ENCODE results near the gene PREPL. TPM values are rescaled to one million over a fixed set of nuclear protein-coding genes. Genes with fewer than 3 reads are reported as not detected.

The PREPL gene
- total and polyA plus RNA-seq, 2 donors (not counting 3 experiments of a cell fraction or from before 2014, with no cell fraction given) = 10.1 to 25.7 TPM

DNA sequence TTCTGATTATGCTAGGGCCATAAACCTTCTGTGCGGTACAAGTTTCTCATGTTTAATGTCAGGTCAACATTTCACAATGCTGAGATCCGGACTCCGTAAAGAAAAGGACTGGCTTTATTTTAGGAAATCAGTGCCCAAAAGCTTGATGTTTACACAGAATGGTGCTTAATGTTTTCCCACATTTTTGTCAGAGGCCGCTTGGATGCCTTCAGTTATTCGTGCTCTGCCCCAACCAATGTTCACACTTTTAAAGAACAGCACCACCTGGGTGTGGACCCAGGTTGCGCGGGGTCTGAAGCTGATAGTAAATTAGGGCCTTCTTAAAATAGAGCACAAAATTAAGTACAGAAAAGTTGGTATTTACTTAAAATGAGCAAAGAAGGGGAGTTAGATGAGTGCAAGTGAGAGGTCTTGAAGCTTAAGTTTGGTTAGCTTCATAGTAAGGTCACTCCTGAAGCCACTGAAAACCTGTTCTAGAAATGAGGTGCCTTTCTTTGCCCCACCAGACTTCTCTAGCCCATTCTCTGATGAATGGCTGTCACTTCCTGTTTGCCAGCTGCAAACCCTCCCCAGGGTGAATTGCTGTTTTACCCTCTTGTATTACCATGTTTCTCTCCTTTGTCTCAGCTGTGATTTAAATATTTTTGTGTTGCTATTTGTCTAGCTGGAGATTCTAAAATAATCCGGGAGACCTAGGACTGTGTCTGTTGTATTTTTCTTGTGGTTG lies 65.5 kb downstream of the PREPL start:
- CTCF ChIA-PET = interaction anchor here (1.2 to 2.4 kb wide), 4 partner anchors 75 to 252 kb away, joined by 3 to 16 read pairs (median 6); no protein-coding TSS in a partner anchor

DNA sequence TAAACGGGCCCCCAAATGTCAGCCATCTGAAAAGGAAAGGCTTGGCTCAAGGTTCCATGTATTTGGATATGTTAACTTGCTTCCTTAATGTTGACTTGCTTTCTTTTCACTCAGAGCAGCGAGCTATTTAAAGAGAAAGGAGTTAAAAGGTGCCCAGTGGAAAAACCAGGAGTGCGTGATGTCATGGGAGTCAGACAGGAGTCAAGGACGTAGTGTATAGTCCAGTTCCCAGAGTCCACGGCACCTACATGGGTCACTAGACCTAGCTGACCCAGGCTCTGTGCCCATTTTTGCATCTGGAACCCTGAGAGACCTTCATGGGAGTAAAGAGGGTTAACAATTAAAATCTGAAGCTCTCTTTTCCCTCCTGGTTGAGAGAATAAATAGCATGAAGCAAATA lies 66.2 kb downstream of the PREPL start:
- H3K9me1 ChIP-seq (replicated peaks; ENCODE audit: control insufficient read depth, extremely low read depth, insufficient read depth, low read length) = no peaks in the 10 kb centered on the region
- no TSS peak for BruUV-seq (replicated peaks)
- no peaks in the 10 kb centered on the region for H4K20me1 ChIP-seq (replicated peaks; ENCODE audit: control insufficient read depth, extremely low read depth, insufficient read depth, low read length)
- DNase-seq (ENCODE audit: low read depth, low spot score) = no peak
- H3K36me3 ChIP-seq (ENCODE audit: control insufficient read depth in 2 of 2, extremely low read depth in 1 of 2, insufficient read depth in 2 of 2, low read length in 2 of 2) = no peaks in the 10 kb centered on the region
- peaks cover 0 to 6% of the 10 kb centered on the region in 2 experiments for H3K27me3 ChIP-seq (ENCODE audit: control insufficient read depth in 2 of 2, insufficient read depth in 2 of 2, low read length in 2 of 2)
- intact Hi-C loops (cut with micrococcal nuclease) (no loop called here), dilution Hi-C loops (cut with MboI; ENCODE audit: extremely low pct_ligation_motif_present, low sequenced_read_pairs) (no loop called here)
- no peak overlapping the region for H3K27ac ChIP-seq (ENCODE audit: insufficient read depth, low read depth, low read length)
- FAIRE-seq = no peak
- no peak overlapping the region for H3K9ac ChIP-seq (replicated peaks; ENCODE audit: extremely low read depth, insufficient read depth, low read length)
- no peaks in the 10 kb centered on the region for H3K9me3 ChIP-seq (replicated peaks; ENCODE audit: control insufficient read depth, insufficient read depth, low read length)
- no peak for TF ChIP-seq POLR2A (IDR thresholded peaks at IDR 0.05; ENCODE audit: low read depth, low read length)
- TF ChIP-seq GATA2 (IDR thresholded peaks at IDR 0.05; ENCODE audit: insufficient read depth, insufficient read length, low read depth, low read length) = no peak
- TF ChIP-seq, protein P1, sequence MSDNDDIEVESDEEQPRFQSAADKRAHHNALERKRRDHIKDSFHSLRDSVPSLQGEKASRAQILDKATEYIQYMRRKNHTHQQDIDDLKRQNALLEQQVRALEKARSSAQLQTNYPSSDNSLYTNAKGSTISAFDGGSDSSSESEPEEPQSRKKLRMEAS (IDR thresholded peaks at IDR 0.05; ENCODE audit: insufficient read depth, insufficient read length) = no peak
- TF ChIP-seq MYC (IDR thresholded peaks at IDR 0.05; ENCODE audit: low read depth, low read length) = no peak
- TF ChIP-seq, protein P2, sequence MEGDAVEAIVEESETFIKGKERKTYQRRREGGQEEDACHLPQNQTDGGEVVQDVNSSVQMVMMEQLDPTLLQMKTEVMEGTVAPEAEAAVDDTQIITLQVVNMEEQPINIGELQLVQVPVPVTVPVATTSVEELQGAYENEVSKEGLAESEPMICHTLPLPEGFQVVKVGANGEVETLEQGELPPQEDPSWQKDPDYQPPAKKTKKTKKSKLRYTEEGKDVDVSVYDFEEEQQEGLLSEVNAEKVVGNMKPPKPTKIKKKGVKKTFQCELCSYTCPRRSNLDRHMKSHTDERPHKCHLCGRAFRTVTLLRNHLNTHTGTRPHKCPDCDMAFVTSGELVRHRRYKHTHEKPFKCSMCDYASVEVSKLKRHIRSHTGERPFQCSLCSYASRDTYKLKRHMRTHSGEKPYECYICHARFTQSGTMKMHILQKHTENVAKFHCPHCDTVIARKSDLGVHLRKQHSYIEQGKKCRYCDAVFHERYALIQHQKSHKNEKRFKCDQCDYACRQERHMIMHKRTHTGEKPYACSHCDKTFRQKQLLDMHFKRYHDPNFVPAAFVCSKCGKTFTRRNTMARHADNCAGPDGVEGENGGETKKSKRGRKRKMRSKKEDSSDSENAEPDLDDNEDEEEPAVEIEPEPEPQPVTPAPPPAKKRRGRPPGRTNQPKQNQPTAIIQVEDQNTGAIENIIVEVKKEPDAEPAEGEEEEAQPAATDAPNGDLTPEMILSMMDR (IDR thresholded peaks at IDR 0.05; ENCODE audit: extremely low read depth in 1 of 2, insufficient read depth in 1 of 2, low read depth in 1 of 2, low read length in 2 of 2) = no peak
- TF ChIP-seq JUN (IDR thresholded peaks at IDR 0.05; ENCODE audit: borderline replicate concordance, insufficient read depth, insufficient read length, low read depth) = no peak
- TF ChIP-seq FOS (IDR thresholded peaks at IDR 0.05; ENCODE audit: borderline replicate concordance, insufficient read depth, low read length) = no peak
- TF ChIP-seq POLR2AphosphoS5 (IDR thresholded peaks at IDR 0.05; ENCODE audit: insufficient read depth, low read depth, low read length) = no peak
- TF ChIP-seq EZH2 (IDR thresholded peaks at IDR 0.05; ENCODE audit: borderline replicate concordance, low read depth, low read length, severe bottlenecking) = no peak
- ChIA-PET CTCF (interaction anchor here (1.2 to 2.4 kb wide), 4 partner anchors 74 to 251 kb away, joined by 3 to 16 read pairs (median 6); no protein-coding TSS in a partner anchor), POLR2A (no interaction called here)
- H3K4me1 ChIP-seq (ENCODE audit: control insufficient read depth, extremely low read depth, insufficient read depth, low read length) = peaks cover 6% of the 10 kb centered on the region
- no peak overlapping the region for H3K4me2 ChIP-seq (ENCODE audit: insufficient read depth, low read length)
- H3K4me3 ChIP-seq (replicated peaks in 1 of 3; ENCODE audit: insufficient read depth in 1 of 3, low read depth in 1 of 3, low read length in 3 of 3) = no peak overlapping the region
- H2AFZ ChIP-seq (ENCODE audit: low read depth, low read length) = no peak overlapping the region
- no peaks in the 10 kb centered on the region for H3K79me2 ChIP-seq (ENCODE audit: control insufficient read depth, insufficient read depth, low read length)

More for the DNA sequence above, 65.5 kb downstream of the PREPL start:
- dilution Hi-C loops (cut with MboI; ENCODE audit: extremely low pct_ligation_motif_present, low sequenced_read_pairs) = no loop called here
- peaks cover 6% of the 10 kb centered on the region for H3K4me1 ChIP-seq (ENCODE audit: control insufficient read depth, extremely low read depth, insufficient read depth, low read length)
- no peak overlapping the region for H3K4me2 ChIP-seq (ENCODE audit: insufficient read depth, low read length)
- no peak overlapping the region for H3K4me3 ChIP-seq (replicated peaks in 1 of 3; ENCODE audit: insufficient read depth in 1 of 3, low read depth in 1 of 3, low read length in 3 of 3)
- no peaks in the 10 kb centered on the region for H3K9me3 ChIP-seq (replicated peaks; ENCODE audit: control insufficient read depth, insufficient read depth, low read length)
- DNase-seq (ENCODE audit: low read depth, low spot score) (no peak), FAIRE-seq (no peak)
- H3K9me1 ChIP-seq (replicated peaks; ENCODE audit: control insufficient read depth, extremely low read depth, insufficient read depth, low read length) = no peaks in the 10 kb centered on the region
- no peak overlapping the region for H2AFZ ChIP-seq (ENCODE audit: low read depth, low read length)
- no peaks in the 10 kb centered on the region for H3K36me3 ChIP-seq (ENCODE audit: control insufficient read depth in 2 of 2, extremely low read depth in 1 of 2, insufficient read depth in 2 of 2, low read length in 2 of 2)
- no peaks in the 10 kb centered on the region for H4K20me1 ChIP-seq (replicated peaks; ENCODE audit: control insufficient read depth, extremely low read depth, insufficient read depth, low read length)
- POLR2A ChIA-PET = no interaction called here
- H3K27me3 ChIP-seq (ENCODE audit: control insufficient read depth in 2 of 2, insufficient read depth in 2 of 2, low read length in 2 of 2) = peaks cover under 1 to 12% of the 10 kb centered on the region in 2 experiments
- no peak overlapping the region for H3K9ac ChIP-seq (replicated peaks; ENCODE audit: extremely low read depth, insufficient read depth, low read length)
- intact Hi-C loops (cut with micrococcal nuclease) = no loop called here
- TF ChIP-seq, protein P1 (IDR thresholded peaks at IDR 0.05; ENCODE audit: insufficient read depth, insufficient read length) = no peak
- TF ChIP-seq GATA2 (IDR thresholded peaks at IDR 0.05; ENCODE audit: insufficient read depth, insufficient read length, low read depth, low read length) = no peak
- H3K79me2 ChIP-seq (ENCODE audit: control insufficient read depth, insufficient read depth, low read length) = no peaks in the 10 kb centered on the region
- no TSS peak for BruUV-seq (replicated peaks)
- no peak overlapping the region for H3K27ac ChIP-seq (ENCODE audit: insufficient read depth, low read depth, low read length)

All from endothelial cell of umbilical vein (primary cell).